Measurements from ENCODE around the gene DAAM1. TPM values are rescaled to one million over a fixed set of nuclear protein-coding genes. Genes with fewer than 3 reads are reported as not detected.

Gene DAAM1
- total RNA-seq, 1 donor from 2014 or later, result 64.3 TPM

DNA sequence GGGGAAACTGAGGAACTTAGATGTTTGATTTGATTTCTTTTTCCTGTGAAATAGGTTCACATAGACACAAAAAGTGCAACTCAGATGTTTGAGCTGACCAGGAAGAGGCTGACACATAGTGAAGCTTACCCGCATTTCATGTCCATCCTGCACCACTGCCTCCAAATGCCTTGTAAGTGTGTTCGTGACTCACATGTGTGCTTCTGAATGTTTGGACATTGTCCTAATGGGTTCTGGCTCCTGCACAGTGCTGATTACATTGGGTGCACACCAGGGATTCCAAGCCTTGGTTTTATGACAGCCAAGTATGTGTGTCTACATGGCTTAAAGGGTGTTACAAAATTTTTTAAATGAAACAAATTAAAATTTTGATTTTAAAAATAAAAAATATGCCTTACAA lies 137.4 kb downstream of the DAAM1 start:
- Mint-ChIP-seq H3K36me3 (peaks cover 49% of the 10 kb centered on the region), H3K9me3 (no peaks in the 10 kb centered on the region), H3K4me3 (no peak overlapping the region), H3K27me3 (no peaks in the 10 kb centered on the region), H3K27ac (no peak overlapping the region), H3K4me1 (ENCODE audit: unreplicated experiment) (no peaks in the 10 kb centered on the region)
- TF ChIP-seq CTCF (conservative IDR thresholded peaks at IDR 0.05), result no peak
- no peak for DNase-seq (ENCODE audit: extremely low spot score, unreplicated experiment)

DNA sequence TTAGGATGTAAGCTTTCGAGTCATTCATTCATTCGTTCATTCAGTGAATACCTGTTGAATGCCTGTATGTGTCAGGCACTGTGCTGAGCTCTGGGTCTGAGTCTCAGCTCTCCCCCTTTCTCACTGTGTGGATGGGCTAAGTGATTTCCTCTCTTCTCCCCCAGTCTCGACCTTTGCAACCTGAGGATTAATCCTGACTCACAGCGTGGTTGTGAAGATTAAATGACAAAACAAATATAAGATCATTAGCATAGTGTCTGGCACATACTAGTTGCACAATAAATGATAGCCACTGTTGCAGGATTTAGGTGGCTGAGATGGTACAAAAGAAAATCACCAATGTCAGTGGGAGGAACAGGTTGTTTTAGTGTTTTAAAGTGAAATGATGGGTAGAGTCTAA lies 140.0 kb downstream of the DAAM1 start:
- H3K27ac Mint-ChIP-seq, result no peak overlapping the region
- H3K27me3 Mint-ChIP-seq, result no peaks in the 10 kb centered on the region
- no peak for DNase-seq (ENCODE audit: extremely low spot score, unreplicated experiment)
- no peak for TF ChIP-seq CTCF (conservative IDR thresholded peaks at IDR 0.05)
- no peaks in the 10 kb centered on the region for H3K9me3 Mint-ChIP-seq
- no peak overlapping the region for H3K4me3 Mint-ChIP-seq
- H3K36me3 Mint-ChIP-seq, result peaks cover 48% of the 10 kb centered on the region
- peaks cover 2% of the 10 kb centered on the region for H3K4me1 Mint-ChIP-seq (ENCODE audit: unreplicated experiment)

DNA sequence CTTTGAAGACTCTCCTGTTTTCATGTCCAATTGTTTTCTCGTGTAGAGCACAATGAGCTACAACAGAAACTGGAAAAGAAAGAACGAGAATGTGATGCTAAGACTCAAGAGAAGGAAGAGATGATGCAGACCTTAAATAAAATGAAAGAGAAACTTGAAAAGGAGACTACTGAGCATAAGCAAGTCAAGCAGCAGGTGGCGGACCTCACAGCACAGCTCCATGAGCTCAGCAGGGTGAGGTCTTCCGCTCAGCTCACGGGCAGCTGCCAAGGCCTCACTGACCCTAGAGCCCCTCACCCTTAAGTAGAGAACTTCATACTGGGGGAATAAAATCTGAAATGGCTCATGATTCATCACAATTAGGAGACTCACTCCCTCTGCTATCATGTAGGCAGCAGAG lies 142.0 kb downstream of the DAAM1 start:
- Mint-ChIP-seq H3K4me1 (ENCODE audit: unreplicated experiment) (peaks cover 5% of the 10 kb centered on the region), H3K9me3 (no peaks in the 10 kb centered on the region), H3K4me3 (no peak overlapping the region), H3K27me3 (no peaks in the 10 kb centered on the region), H3K27ac (no peak overlapping the region), H3K36me3 (peaks cover 51% of the 10 kb centered on the region)
- no peak for DNase-seq (ENCODE audit: extremely low spot score, unreplicated experiment)
- no peak for TF ChIP-seq CTCF (conservative IDR thresholded peaks at IDR 0.05)

- H3K9me3 Mint-ChIP-seq, result no peaks in the 10 kb centered on the region
- TF ChIP-seq CTCF (conservative IDR thresholded peaks at IDR 0.05), result no peak
- H3K27ac Mint-ChIP-seq, result no peak overlapping the region
- no peak for DNase-seq (ENCODE audit: extremely low spot score, unreplicated experiment)
- H3K36me3 Mint-ChIP-seq, result peaks cover 51% of the 10 kb centered on the region
- H3K27me3 Mint-ChIP-seq, result no peaks in the 10 kb centered on the region
- H3K4me1 Mint-ChIP-seq (ENCODE audit: unreplicated experiment), result peaks cover 5% of the 10 kb centered on the region
- H3K4me3 Mint-ChIP-seq, result no peak overlapping the region
Observed at GRCh38 chr14:59331217-59331616, 142.8 kb downstream of the DAAM1 start.

GRCh38 chr14:59332727-59333126 lies 144.3 kb downstream of the DAAM1 start:
- peaks cover 51% of the 10 kb centered on the region for H3K36me3 Mint-ChIP-seq
- no peak overlapping the region for H3K4me3 Mint-ChIP-seq
- H3K27me3 Mint-ChIP-seq, result no peaks in the 10 kb centered on the region
- H3K4me1 Mint-ChIP-seq (ENCODE audit: unreplicated experiment), result peaks cover 5% of the 10 kb centered on the region
- no peaks in the 10 kb centered on the region for H3K9me3 Mint-ChIP-seq
- DNase-seq (ENCODE audit: extremely low spot score, unreplicated experiment), result no peak
- no peak overlapping the region for H3K27ac Mint-ChIP-seq
- no peak for TF ChIP-seq CTCF (conservative IDR thresholded peaks at IDR 0.05)

GRCh38 chr14:59333235-59333634 lies 144.8 kb downstream of the DAAM1 start:
- Mint-ChIP-seq H3K27me3 (no peaks in the 10 kb centered on the region), H3K36me3 (peaks cover 49% of the 10 kb centered on the region), H3K9me3 (no peaks in the 10 kb centered on the region), H3K27ac (peak overlapping the region; percentile 33), H3K4me1 (ENCODE audit: unreplicated experiment) (peaks cover 5% of the 10 kb centered on the region), H3K4me3 (no peak overlapping the region)
- DNase-seq (ENCODE audit: extremely low spot score, unreplicated experiment), result no peak
- TF ChIP-seq CTCF (conservative IDR thresholded peaks at IDR 0.05), result no peak
